GM12878 (cell line): Measurements from ENCODE around the gene MTMR10.

Source experiments
- BHLHE40 ChIP-seq, 2 experiments: fragments of 450-650 bp in 1 of 2; IDR thresholded peaks; 2 replicates each; pipeline ENCODE4 v1.6.1; 2011 to 2017; ENCODE audit warnings: low read depth in 2 of 2, borderline replicate concordance in 1 of 2, improper control_type of control experiment in 1 of 2, low read length in 1 of 2, mild to moderate bottlenecking in 1 of 2
- CREM ChIP-seq: IDR thresholded peaks from 2 replicates; pipeline ENCODE4 v1.6.1; 2014; ENCODE audit warnings: antibody characterized with exemption, low read depth
- RCOR1 ChIP-seq: conservative IDR thresholded peaks from 2 replicates; pipeline ENCODE4 v1.6.1; 2012; ENCODE audit warnings: low read depth, low read length, improper control_type of control experiment
- SIN3A ChIP-seq: IDR thresholded peaks from 2 replicates; pipeline ENCODE4 v1.6.1; 2012; ENCODE audit warnings: low read depth, low read length, improper control_type of control experiment
- SP1 ChIP-seq: IDR thresholded peaks from one replicate; pipeline ENCODE4 v1.6.1; 2011; ENCODE audit warnings: low read depth, low read length
- TAF1 ChIP-seq: IDR thresholded peaks from 2 replicates; pipeline ENCODE4 v1.6.1; 2011; ENCODE audit warnings: mild to moderate bottlenecking, low read depth, low read length, borderline replicate concordance
- TF ChIP-seq, protein P1 (sequence below): IDR thresholded peaks from 2 replicates; pipeline ENCODE4 v1.6.1; 2012; ENCODE audit warnings: mild to moderate bottlenecking, low read depth, low read length
- TF ChIP-seq, protein P2 (sequence below), 3 experiments: IDR thresholded peaks in 2 of 3; conservative IDR thresholded peaks in 1 of 3; 2 replicates each; pipeline ENCODE4 v1.5.1; 2011; ENCODE audit warnings: low read depth in 3 of 3, low read length in 3 of 3, mild to moderate bottlenecking in 3 of 3, control low read depth in 2 of 3, moderate library complexity in 2 of 3, inconsistent platforms in 1 of 3, mixed read lengths in 1 of 3; ENCODE audit not compliant: control insufficient read depth in 2 of 3, insufficient read depth in 1 of 3; ENCODE audit errors: extremely low read depth in 1 of 3

DNA sequence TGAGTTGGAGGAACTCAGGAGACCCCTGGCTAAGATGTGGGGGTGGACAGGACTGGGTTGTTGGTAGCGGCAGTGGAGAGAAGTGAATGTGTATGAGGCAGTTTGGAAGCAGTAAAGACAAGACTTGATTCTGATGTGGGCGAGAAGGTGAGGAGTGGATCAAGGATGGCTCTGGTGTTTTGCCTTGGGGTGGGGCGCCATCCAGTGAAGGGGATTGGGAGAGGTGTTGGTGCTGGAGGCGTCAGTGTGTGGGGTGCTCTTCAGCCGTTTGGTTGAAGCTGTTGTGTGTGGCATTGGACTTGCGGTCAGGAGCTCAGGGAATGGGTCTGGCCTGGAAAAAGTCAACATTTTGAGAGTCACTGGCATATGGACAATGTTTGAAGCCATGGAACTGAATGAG lies 74.4 kb downstream of the MTMR10 start:
- no peak for TF ChIP-seq RCOR1
- no peak for TF ChIP-seq SP1
- TF ChIP-seq TAF1, result no peak
- no peak for TF ChIP-seq SIN3A
- TF ChIP-seq, protein P1, sequence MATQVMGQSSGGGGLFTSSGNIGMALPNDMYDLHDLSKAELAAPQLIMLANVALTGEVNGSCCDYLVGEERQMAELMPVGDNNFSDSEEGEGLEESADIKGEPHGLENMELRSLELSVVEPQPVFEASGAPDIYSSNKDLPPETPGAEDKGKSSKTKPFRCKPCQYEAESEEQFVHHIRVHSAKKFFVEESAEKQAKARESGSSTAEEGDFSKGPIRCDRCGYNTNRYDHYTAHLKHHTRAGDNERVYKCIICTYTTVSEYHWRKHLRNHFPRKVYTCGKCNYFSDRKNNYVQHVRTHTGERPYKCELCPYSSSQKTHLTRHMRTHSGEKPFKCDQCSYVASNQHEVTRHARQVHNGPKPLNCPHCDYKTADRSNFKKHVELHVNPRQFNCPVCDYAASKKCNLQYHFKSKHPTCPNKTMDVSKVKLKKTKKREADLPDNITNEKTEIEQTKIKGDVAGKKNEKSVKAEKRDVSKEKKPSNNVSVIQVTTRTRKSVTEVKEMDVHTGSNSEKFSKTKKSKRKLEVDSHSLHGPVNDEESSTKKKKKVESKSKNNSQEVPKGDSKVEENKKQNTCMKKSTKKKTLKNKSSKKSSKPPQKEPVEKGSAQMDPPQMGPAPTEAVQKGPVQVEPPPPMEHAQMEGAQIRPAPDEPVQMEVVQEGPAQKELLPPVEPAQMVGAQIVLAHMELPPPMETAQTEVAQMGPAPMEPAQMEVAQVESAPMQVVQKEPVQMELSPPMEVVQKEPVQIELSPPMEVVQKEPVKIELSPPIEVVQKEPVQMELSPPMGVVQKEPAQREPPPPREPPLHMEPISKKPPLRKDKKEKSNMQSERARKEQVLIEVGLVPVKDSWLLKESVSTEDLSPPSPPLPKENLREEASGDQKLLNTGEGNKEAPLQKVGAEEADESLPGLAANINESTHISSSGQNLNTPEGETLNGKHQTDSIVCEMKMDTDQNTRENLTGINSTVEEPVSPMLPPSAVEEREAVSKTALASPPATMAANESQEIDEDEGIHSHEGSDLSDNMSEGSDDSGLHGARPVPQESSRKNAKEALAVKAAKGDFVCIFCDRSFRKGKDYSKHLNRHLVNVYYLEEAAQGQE, result no peak
- TF ChIP-seq BHLHE40 (IDR thresholded peaks at IDR 0.05; ENCODE audit: borderline replicate concordance in 1 of 2, low read depth in 2 of 2, low read length in 1 of 2), result no peak
- no peak for TF ChIP-seq CREM
- TF ChIP-seq, protein P2, sequence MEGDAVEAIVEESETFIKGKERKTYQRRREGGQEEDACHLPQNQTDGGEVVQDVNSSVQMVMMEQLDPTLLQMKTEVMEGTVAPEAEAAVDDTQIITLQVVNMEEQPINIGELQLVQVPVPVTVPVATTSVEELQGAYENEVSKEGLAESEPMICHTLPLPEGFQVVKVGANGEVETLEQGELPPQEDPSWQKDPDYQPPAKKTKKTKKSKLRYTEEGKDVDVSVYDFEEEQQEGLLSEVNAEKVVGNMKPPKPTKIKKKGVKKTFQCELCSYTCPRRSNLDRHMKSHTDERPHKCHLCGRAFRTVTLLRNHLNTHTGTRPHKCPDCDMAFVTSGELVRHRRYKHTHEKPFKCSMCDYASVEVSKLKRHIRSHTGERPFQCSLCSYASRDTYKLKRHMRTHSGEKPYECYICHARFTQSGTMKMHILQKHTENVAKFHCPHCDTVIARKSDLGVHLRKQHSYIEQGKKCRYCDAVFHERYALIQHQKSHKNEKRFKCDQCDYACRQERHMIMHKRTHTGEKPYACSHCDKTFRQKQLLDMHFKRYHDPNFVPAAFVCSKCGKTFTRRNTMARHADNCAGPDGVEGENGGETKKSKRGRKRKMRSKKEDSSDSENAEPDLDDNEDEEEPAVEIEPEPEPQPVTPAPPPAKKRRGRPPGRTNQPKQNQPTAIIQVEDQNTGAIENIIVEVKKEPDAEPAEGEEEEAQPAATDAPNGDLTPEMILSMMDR (IDR thresholded peaks at IDR 0.05 in 2 of 3, conservative IDR thresholded peaks at IDR 0.05 in 1 of 3; ENCODE audit: control insufficient read depth in 2 of 3, extremely low read depth in 1 of 3, insufficient read depth in 1 of 3, low read depth in 3 of 3, low read length in 3 of 3), result no peak
